ENCODE data around the gene XCR1. TPM values are rescaled to one million over a fixed set of nuclear protein-coding genes. Genes with fewer than 3 reads are reported as not detected.

Gene XCR1
- polyA plus RNA-seq, 5 donors = 0.15 to 0.88 (median 0.42) TPM

DNA sequence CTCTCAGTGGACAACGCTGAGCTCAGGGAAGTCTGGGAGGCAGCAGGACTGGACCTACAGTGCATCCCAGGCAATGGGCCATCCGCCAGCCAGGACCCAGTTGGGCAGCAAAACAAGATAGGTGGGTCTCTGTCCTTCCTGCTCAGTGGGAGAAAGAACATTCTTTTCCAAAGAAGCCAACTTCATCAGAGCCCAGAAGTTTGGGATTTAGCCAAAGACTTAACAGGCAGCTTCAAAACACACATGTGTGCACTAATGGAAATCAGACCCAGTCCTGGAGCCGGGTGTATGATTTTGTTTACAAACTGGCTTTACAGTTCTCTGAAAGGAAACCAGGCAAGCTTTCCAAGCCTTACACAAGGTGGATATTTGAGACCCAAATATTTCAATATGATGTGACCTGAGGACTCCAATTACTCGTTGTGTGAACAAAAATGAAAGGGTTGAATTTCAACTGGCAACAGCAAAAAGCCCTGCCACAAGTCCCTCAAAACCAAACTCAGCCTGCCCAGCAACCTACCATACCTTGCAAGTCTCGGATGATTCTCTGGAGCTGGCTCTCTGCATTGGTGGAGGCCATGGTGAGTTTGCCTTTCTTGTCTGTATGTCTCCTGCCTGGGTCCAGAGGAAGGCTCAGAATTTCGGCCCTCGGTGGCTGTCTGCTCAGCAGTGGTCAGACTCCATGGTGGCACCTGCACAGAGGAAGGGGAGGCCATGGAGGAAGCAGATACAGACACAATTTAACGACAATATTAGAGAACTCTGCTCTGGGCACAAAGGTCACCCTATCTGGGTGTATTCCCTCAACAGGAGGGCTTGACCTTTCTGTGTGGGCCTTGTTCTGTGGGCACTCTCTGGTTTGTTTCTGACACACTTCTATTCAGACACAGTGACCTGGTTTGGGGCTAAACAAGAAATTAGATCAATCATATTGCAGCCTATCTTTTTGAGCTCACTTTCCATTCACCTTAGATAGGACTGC is 42.7 kb downstream of the XCR1 start:
- no peak for DNase-seq

DNA sequence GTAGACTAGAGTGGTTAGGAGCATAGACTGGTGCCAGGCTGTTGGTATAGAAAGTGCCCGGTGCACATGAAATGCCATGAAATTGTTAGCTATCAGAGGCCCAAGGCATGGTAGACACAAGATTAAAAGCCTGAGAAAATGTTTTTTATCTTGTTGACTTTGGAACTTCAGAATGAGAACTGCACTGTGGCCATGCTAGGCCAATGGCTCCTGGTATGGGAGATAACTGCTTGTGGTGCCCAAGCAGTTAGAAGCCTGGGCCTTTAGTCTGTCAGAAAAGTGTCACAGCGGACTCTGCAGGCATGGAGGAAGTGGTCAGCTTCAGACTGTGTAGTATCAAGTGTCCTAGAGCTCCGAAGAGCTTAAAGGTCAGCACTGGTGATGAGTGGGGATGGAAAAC is 43.5 kb downstream of the XCR1 start:
- no peak for DNase-seq

DNA sequence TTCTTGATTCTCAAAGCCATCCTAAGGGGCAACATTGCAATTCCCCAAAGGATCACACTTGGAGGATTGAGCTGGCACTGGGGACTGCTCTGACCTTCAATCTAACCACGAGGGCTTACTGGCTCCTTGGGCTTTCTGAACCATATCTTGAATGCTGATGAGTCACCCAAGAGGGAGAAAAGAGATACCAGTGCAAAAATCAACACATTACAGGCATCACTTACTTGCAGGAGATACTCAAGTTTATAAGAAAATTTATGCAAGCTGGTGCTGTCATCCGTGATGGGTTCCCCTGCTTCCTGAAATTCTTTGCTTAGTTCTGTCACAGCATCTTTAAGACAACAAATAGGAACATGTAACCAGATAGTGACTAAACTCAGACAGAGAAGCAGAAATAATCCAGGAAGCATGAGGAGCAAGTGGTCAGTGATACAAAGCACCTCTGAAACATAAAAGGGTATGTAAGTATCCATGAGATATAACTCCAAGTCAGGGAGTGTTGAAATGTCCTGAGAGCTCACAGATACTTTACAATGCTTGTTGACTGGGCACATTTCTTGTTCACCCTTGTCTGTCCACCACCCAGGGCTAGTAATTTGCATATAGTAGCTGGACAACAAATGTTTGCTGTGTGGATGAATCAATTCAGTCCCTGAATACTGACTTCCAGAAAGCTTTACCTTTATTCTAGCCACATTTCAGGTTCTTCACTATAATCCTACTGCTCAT is 45.8 kb downstream of the XCR1 start:
- no peak for DNase-seq

DNA sequence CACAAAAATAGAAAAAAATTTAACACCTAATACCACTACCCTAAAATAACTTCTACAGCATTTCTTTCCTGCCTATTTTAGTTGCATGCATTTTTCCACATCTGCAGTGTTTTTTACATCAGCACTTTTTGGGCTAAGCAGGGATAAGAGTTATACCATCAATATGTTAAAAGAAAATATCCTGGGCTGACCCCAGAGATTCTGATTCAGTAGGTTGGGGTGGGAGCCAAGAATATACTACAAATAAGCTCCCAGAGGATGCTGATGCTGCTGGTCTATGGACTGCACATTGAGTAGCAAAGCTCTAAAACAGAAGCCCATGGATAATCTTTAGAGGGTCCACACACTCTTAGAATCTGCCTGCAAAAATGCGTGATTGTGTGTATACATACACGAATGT is 46.5 kb downstream of the XCR1 start:
- no peak for DNase-seq

DNA sequence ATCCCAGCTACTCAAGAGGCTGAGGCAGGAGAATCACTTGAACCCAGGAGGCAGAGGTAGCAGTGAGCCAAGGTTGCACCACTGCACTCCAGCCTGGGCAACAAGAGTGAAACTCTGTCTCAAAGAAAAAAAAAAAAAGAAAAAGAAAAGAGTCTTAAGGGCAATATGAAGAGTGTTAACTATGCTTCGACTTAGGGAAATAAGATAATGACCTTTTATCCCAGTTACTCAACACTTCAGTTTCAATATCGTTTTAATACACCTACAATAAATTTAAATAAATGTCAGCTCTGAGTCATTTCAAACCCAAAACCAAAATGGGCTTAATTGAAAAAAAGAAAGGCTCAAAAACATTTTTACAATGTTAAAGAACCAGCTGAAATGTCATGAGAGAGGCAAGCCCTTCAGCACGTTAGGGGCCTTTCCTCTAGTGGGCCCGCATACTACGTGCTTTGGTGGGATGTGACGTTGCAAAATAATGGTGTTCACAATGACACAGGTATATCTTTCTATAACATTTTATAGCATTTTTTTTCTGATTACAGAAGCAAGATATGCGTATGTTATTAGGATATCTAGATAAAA is 47.0 kb downstream of the XCR1 start:
- DNase-seq = no peak

DNA sequence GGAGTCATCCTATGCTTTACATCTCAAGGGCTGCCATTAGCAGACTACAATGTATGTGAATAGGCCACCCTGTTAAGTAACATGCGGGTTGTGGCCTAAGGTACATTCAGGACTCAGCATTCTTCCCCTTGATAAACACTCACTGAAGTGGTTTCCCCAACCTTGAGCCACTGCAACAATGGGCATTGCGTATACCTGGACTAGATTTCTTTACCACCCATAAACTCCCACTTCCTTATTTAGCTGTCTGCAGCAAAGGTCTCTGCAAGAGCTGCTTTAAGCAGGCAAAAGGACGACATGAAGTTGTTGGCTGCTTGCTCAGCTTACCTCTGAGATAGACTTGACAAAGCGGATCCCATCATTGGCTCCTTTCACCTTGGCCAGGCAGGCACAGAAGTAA is 47.9 kb downstream of the XCR1 start:
- DNase-seq = no peak

DNA sequence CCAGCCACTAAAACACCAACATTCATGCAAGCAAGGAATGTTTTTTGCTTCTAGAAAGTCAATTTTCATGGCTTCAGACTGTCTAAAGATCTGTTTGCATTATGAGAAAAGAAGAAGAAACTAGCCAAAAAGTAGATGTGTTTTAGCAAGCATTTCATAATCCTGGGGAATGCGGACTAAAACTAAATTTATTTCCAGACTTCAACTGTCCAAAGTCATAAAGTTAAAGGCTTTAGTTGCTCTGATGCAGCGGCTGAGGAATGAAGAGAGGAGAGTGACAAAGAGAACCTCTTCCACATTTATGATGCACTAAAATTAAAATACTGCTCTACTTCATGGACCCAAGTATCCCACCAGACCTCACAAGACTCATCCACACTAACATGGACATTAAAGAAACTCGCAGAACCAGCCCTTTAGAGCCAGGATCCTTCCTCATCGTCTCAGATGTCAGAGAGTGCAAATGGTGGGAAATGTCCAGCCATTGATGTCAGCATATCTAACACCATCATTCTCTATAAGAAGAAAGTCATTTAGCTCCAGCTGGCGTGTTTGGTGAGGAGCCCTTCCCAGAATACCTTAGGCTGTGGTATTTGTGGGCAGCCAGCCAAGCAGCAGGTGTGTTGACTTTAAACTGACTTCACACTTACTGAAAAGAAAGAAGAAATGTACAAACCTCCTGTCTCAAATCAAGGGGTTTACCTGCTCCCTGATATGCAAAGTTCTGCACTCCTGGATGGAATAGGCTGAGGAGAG is 49.1 kb downstream of the XCR1 start:
- peak; percentile 46 to 48 for DNase-seq

DNA sequence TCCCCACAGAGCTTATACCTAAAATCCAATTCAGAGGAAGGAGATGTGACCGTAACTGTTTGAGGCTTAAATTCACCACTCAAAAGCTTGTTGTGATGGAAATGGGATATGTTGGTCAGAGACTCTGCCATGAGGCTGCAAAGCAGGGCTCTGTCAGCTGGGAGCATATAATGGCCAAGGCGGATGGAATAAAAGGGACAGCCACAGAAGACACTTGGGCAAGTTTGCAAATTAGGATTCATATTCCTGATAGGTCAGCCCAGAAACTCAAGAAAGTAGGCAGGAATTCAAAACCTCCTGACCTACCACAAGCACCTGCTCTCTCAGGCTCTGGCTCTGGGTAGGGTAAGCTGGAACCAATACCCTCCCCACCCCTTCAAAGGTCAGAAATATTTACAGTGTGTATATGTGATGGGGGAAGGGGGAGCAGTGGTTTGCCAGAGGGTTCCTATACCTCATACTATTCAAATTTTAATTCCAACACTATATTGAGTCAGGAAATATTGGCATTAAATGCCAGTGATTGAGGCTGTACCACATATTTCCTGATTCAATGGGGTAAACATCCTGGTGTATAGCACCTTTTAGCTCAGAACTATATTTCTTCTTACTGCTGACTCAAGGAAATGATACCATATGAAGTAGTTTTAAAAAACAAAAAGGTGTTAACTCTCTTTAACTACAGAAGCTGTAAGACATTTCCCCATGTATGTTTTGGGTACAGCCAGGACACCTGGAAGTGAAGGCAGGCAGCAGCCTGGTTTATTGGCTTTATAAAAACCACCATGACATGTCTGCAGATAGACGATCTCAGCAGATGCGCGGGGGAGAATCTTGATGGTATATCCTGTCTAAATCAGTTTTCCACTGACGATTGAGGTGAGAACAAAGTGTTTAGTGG is 50.8 kb downstream of the XCR1 start:
- DNase-seq = no peak

DNA sequence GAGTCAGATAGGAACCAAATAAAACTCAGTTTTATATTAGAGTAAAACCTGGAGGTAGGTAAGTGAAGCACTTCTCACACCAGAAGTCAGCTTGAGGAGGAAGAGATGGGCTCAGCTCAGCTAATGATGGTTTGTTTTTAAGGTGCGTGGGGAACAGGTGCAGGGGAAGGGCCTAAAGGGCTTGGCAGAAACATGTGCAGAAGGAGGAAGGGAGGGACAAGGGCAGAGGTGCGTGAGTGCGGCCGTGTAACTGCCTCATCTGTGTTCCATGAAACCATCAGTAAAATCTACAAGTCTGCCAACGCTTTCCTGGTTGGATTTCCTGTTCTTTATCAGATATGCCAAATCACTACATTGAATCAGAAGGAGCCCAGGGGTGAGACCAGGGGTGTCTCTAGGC is 51.6 kb downstream of the XCR1 start:
- no peak for DNase-seq

DNA sequence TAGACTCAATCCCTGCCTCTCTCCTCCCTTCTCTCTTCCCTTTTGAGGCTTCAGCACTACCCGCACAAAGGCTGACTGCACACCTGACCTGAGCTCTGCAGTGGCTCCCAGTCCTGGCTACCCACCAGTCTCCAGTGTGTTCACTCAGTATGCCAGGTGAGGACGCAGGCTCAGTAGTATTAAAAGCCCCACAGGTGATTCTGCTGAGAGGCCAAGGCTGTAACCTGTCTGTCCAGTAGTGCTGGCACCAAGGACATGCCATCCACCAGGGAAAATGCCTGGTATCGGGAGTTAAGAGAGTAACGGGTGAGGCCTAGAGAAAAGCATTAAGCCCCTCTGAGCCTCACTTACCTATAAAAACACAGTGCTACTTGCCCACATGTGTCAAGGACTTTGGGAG is 52.6 kb downstream of the XCR1 start:
- DNase-seq = no peak

DNA sequence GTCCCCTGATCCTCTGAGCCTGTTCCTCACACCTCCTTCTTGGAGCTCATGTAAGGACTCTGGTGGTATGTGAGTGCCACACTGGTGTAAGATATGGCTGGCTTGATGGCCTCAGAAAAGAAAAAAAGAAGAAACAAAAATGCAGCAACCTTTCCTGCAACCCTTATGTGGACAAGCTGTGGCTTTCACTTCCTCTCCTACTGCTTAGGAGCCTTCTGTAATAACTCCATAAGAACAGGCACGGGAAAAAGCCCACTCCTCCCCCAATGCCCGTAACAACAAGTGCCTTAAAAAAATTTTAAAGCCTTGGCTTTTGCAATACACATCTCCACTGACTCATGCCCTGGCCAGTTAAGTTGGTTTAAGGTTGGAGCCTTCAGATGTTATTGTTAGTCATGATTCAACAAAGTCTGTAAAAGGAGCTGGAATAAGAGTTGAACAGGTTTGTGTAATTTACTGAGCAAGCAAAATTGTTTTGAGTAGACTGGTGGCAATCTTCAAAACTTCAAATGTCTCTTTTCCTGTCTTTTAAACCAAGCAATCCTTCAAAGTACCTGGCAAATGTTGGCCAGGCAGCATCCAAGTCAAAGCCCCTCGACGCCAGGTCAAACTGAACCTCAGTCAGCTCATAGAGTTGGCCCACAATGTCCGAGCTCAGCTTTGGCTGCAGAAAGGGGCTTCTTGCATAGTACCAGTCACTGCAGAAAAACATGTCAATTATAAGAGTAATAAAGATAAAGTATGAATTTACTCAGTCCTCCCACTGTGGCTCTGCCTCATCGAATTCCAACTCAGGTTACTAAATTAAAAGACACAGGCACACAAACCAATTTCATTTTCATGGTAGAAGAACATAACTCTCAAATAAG is 54.5 kb downstream of the XCR1 start:
- DNase-seq = no peak

DNA sequence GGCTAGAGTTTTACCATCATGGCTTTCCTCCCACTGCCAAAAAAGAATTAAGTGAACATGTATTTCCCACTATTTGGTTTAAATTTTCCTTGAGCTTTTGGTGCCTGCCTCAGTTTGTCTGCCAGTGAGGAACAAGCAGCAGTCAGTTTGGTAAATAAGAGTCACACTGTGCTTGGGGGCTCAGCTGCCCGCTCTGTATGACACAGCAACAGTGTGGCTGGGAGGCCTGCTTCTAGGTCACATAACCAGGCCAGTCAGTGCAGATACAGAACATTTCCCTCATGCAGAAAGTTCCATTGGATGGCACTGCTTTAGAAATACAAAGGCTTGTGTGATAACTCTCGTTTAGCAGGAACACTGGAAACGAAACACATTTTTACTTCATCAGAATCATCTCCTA is 57.3 kb downstream of the XCR1 start:
- no peak for DNase-seq

DNA sequence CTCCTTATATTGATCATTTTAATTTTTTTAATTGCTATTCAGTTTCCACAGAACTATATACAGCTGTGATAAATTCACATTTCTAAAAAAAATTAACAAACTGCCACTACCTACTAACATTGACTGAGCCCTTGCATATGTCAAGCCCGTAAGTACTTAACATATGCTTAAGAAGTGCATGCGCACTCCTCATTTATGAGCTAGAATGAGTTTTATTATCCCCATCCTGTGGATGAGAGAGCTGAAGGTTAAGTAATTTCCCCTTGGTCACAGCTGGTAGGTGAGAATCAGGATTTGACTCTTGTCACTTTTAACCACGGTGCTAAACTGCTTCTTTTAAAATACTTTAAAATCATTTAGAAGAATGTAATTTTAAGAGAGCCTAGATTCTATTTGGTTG is 58.2 kb downstream of the XCR1 start:
- DNase-seq = no peak

DNA sequence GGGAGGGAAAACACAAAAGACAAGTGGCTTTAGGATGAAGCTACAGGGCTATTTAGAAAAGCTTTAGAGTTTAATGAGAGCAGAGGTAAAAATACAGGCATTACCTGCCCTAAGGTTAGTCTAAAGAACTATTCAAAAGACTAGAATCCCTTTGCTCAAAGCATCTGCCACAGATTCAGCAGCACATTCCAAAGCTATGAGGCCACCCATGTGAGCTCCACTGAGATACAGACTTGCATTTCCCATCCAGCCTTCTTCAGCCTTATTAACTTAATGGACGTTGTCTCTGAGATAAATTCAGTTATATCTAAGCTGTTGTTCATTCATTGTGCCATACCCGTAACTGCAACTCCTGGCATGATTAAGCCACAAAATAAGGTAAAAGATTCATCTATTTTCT is 58.6 kb downstream of the XCR1 start:
- DNase-seq = no peak

DNA sequence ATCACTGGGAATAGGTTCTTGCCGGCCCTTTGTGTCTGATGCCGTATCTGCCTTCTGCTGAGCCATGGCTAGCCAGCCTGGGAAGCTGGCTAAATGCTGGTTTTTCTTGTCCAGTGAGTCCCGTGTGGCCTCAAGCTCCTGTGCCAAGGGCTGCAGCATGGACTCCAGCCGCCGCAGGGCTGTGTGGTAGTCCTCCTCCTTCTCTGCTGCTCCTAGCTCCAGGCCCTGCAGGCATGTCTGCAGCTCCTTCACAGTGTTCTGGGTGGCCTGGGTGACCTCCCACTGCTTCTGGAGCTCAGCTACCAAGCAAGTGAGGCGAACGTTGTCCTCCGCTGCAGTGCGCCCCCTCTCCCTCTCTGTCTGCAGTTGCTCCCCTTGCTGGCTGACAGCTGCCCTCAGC is 59.1 kb downstream of the XCR1 start:
- DNase-seq = no peak

DNA sequence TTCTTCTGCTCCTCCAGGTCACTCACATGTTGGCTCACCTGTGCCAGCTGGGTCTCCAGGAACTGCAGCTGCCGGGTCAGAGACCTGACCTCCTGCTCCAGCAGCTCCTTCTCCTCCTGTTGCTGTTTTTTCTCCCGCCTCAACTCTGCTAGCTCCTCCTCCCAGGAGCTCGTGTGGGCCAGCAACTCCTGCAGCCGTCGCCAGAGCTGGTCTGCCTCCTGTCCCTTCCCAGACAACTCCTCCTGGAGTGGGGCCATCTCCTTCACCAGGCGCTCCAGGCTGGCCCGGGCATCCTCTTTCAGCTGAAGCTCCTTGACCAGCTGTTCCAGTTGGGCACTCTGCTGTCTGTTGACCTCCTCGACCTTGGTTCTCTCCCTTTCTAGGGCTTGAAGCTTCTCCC is 59.6 kb downstream of the XCR1 start:
- DNase-seq = no peak

All from right lung (tissue), 5 donors.